ENCODE data around the gene CCDC106.

Gene CCDC106

DNA sequence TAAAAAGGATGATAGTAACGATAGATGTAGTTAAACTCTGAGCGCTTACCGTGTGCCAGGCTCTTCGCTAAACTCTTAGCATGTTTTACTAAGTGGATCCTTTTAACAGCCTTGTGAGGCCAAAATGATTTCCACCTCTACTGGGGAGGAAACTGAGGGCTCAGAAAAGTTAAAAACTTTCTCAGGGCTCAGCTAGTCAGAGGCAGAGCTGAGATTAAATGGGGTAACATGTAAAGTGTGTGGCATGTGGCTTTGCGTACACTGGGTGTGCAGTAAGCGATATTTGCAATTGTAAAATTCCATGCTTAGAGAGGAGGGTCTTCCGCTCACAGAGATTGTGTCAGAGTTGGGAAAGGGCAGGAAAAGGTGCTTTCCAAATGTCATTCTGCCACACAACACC, 8.5 kb downstream of the CCDC106 start:
- TF ChIP-seq, protein P1, sequence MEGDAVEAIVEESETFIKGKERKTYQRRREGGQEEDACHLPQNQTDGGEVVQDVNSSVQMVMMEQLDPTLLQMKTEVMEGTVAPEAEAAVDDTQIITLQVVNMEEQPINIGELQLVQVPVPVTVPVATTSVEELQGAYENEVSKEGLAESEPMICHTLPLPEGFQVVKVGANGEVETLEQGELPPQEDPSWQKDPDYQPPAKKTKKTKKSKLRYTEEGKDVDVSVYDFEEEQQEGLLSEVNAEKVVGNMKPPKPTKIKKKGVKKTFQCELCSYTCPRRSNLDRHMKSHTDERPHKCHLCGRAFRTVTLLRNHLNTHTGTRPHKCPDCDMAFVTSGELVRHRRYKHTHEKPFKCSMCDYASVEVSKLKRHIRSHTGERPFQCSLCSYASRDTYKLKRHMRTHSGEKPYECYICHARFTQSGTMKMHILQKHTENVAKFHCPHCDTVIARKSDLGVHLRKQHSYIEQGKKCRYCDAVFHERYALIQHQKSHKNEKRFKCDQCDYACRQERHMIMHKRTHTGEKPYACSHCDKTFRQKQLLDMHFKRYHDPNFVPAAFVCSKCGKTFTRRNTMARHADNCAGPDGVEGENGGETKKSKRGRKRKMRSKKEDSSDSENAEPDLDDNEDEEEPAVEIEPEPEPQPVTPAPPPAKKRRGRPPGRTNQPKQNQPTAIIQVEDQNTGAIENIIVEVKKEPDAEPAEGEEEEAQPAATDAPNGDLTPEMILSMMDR (IDR thresholded peaks at IDR 0.05) = no peak
- no peak overlapping the region for H3K27ac ChIP-seq
- peak overlapping the region; percentile 95 for H3K4me3 ChIP-seq
- DNase-seq (ENCODE audit: low spot score) = no peak

DNA sequence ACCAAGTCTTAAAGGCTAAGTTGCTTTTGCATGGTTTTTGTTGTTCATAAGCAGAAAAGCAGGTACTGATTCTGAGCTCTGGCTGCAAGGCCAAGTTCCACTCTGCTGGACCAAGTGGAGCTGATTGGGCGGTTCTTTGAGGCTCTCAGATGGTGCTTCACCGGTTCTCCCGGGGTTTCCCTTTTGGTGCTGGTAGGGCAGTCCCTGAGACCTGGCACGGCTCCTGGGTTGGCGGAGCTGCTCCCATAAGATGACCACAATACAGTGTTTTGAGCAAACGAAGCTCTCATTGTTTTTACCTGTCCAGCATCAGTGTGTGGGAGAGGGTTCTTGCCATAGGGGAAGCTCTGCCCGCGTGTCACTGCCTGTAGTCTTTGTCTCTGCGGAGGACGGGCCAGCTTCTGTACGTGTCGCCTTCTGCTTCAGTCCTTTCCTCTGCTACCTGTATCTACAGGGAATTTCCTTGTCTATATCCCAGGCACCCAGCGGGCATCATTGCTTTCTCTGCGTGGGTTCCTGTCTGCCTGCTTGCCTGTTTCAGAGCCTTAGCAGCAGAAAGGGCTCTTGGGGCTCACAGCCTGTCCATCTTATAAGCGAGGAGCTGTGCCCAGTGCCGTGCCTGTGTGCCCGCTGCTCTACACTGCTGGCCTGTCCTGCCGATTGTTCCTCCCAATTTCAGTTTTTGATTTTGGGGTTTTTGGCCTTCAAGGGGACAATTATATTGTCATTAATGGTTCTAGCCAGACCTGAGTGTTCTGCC, 9.2 kb downstream of the CCDC106 start:
- Histone ChIP-seq H3K4me3 (peak overlapping the region; percentile 95), H3K27ac (no peak overlapping the region)
- DNase-seq (ENCODE audit: low spot score) = no peak
- TF ChIP-seq, protein P1 (IDR thresholded peaks at IDR 0.05) = no peak

DNA sequence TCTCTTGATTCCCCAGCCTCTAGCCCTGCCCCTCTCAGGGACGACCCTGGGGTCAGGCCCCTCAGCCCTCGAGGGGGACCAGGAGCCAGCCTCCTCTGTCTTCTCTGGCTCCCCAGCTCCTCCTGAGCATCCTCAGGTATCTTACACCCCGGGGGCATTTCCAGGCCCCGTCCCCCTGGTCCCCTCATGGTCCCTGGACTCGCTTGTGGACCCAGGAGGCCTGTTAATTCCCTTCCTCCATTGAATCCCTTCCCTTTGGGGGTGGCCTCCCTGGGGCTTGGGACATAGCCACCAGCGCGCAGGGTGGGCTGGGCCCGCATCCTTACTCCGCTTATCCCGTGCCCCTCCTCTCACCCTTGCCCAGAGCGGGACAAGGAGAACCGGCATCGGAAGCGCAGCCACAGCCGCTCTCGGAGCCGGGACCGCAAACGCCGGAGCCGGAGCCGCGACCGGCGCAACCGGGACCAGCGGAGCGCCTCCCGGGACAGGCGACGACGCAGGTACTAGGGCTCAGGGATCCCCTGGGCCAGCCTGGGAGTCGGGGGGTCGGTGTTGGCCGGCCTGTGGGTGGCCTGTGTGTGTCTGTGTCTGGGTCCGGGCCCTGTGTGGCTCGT, 10.9 kb downstream of the CCDC106 start:
- no peak overlapping the region for H3K4me3 ChIP-seq

DNA sequence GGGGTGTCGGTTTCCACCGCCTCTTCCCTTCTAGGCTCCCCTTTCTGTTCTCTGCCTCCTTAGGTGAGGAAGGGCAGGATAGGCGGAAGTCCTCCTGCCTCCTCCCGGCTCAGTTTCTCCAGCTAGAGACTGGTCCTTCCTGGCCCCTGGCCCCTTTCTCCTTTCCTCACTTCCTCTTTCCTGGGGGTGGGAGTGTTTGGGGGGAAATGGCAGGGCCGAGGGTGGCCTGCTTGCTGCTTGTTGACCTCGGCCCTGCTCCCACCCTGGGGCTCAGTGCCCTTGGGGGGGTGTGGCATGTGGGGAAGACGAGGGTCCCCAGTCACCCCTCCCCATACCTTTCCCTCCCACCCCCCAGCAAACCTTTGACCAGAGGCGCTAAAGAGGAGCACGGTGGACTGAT, 11.8 kb downstream of the CCDC106 start:
- H3K27ac ChIP-seq = no peak overlapping the region
- no peak for DNase-seq (ENCODE audit: low spot score)
- TF ChIP-seq, protein P1 (IDR thresholded peaks at IDR 0.05) = no peak
- no peak overlapping the region for H3K4me3 ChIP-seq

More for the DNA sequence above, 10.9 kb downstream of the CCDC106 start:
- no peak for DNase-seq (ENCODE audit: low spot score)
- no peak overlapping the region for H3K27ac ChIP-seq
- TF ChIP-seq, protein P1 (IDR thresholded peaks at IDR 0.05) = no peak

DNA sequence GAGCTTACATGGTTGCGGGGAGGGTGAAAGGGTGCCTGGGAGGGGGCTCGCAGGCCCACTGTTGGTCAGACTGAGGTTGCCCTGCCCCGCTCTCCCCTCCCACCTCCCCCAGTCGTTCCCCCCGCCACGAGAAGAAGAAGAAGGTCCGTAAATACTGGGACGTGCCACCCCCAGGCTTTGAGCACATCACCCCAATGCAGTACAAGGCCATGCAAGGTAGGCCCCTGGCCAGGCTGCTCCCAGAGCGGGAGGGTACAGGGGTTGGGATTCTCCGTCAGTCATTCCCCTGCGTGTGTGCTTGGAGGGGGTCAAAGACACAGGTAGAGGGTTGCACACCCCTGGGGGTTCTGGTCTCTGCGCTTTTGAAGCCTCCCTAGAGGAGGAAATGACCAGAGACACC, 12.4 kb downstream of the CCDC106 start:
- no peak for DNase-seq (ENCODE audit: low spot score)
- TF ChIP-seq, protein P1 (IDR thresholded peaks at IDR 0.05) = no peak
- no peak overlapping the region for H3K27ac ChIP-seq
- H3K4me3 ChIP-seq = no peak overlapping the region

DNA sequence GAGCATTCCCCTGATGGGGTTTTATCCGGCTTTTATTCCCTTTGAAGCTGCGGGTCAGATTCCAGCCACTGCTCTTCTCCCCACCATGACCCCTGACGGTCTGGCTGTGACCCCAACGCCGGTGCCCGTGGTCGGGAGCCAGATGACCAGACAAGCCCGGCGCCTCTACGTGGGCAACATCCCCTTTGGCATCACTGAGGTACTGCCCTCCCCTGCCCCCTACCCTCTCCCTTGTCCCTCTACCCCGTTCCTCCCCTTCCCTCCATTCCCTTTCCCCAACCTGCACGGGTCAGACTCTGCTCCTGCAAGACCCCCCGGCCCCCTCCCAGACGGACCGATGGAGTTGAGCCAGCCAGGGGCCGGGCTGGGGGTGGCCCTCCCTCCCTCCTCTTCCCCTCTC, 13.0 kb downstream of the CCDC106 start:
- TF ChIP-seq, protein P1 (IDR thresholded peaks at IDR 0.05) = no peak
- H3K4me3 ChIP-seq = no peak overlapping the region
- DNase-seq (ENCODE audit: low spot score) = no peak

DNA sequence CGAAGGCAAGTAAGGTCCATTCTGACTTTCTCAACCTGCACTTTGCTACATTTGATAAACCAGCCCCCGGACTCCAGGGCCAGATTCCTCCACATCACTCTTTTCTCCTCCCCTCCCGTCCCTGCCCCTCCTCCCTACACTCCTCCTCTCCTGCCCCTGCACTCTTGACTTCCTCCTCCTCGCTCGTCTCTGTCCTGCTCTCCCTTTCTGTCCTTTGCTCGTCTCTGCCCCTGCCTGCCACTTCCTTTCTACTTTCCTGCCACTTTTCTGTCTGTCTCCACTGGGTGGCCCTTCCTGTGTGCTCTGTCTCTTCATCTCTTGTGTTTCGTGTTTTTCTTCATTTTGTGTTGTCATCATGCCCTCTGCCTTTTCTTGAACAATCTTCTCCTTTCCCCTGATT, 13.8 kb downstream of the CCDC106 start:
- TF ChIP-seq, protein P1 (IDR thresholded peaks at IDR 0.05) = no peak
- Histone ChIP-seq H3K4me3 (no peak overlapping the region), H3K27ac (no peak overlapping the region)
- no peak for DNase-seq (ENCODE audit: low spot score)

More for the DNA sequence above, 13.0 kb downstream of the CCDC106 start:
- H3K27ac ChIP-seq = no peak overlapping the region

All from coronary artery (tissue), 2 donors.